ENCODE data around the gene NEBL.

The NEBL gene

DNA sequence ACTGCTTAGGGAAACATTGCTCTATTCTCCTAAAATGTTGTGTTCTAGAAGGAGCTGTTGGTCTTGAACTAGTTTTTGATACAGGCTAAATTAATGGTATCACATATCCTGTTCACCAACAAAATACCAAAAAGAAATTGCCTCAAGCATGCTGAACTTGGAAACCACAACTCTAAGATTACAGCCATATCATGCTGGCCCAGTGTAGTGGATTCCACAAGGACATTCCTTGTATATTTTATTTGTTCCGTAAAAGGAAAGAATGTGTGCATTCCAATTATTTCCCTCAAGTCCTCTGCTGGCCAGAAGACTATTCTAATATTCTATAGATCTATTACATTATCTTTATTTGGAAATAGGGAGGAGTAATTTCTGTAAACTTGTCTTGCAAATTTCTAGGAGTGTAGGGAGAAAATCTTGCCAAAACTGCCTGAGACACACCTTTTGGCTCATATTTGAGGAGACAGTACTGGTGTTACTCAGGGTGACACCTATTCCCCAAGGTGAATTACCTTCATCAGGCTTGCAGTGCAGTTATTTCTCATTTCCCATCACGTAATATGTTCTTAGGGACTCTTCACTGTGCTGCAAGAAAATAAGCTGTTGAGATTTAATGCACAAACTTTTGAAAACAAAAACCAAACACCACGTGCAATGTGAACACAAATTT is 1.9 kb upstream of the NEBL start:
- no peak for DNase-seq

DNA sequence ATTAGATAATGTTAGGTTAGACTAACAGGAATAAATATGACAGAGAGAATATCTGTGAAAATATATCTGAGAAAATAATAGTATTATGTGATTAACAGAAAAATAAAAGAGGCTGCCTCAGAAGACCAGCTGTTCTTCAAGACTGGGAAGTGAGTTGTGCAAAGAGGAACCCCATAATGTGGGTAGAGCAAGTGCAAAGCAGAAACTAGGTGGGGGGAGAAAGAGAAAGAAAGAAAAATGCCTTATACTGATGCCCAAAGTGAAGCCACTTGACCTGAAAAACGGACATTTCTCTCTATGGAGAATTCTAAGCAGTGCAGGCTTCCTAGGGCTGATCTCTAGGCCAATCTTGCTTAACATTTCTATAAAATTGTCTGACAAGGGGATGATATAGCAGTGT is 3.8 kb downstream of the NEBL start:
- DNase-seq = no peak

DNA sequence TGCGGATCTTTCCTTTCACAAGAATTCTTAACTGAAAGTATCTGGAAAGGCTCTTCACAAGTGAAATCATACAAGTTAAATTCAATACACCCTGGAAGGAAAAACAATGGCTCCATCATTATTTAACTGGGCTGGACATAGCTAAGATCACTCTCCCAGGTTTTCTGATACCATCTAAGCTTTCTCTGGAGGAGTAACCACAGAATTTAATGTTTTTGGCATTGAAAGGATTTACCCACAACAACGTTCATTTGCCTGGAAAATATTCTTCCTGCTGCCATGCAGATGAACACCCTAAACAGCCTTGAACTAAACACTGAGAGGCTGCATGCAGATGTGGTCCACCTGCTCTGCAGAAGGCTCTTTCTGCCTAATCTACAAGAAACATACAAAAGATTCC is 4.3 kb downstream of the NEBL start:
- DNase-seq = no peak

DNA sequence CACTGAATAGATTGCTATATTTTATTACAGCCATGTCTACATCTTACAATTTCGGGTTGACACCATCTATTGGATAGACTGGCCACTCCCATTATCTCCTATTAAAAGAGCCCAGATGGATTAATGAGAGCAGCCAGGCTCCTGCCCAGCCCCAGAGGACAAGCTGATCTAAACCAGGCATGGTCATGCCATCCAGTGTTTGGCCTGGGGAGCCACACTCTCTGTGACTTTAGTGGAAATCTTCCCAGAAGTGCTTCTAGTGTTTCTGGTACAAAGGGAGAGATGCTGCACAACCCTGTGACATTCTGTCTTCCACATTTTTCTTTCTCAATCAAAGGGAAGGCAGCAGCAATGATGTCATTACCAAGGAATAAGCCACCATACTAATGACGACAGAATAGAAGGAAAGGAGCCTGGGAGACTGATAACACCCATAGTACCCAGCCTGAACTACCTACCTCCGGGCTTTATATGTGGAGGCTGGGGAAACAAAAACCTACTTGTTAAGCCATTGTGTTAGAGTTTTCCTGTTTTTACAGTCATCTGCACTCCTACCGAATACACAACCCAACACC is 5.0 kb downstream of the NEBL start:
- no peak for DNase-seq

DNA sequence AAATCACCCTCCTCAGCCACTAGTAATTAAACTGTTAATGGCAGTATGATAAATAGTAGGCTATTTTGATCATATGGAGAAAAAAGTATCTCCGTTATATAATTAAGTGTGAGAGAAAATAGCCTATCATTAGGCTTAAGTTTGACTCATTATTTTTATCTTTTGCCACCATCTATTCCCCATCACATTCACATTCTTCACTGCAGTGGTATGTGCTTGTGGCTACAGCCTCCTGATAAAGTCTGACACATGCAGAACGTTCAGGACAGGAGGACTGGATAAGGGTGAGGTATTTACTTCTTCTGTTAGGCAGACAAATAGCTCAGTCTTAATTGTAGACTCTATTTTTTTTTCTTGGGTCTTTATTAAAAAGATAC is 5.8 kb downstream of the NEBL start:
- DNase-seq = no peak

DNA sequence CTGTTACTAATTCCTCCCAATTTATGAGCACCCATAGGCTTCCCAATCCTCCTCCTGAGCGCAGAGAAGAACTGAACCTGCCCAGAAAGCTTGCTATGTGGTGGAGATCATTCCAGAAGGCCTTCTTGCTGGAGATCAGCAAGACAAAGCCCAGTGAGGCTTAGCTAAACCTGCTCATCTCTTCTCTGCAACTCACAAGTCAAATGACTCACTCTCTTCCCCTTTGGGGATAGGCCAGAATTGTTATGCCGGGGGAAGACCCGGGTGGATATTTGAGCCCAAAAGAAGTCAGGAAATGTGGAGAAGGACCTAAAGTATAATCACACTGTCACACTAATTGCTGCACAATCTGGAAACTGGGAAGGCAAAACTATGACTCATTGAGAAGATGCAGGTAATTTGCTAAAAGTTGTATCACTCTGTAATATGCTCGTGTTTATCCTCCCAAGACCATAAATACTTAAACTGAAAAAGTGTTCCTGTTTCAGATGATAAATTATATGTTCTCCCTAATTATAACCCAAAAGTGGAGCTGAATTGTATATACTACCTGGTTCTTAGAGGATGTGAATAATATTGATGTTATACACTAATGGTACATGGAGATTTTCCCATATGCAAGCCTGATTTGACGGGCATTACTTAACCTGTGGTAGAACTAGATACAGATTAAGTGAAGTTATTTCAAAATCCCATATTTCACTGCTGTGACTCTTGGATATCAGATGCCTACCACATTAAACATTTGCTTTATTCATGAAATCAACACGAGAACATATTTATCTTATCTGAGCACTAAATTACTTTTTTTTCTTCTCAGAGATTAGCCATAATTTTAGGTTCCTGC is 6.4 kb downstream of the NEBL start:
- no peak for DNase-seq

DNA sequence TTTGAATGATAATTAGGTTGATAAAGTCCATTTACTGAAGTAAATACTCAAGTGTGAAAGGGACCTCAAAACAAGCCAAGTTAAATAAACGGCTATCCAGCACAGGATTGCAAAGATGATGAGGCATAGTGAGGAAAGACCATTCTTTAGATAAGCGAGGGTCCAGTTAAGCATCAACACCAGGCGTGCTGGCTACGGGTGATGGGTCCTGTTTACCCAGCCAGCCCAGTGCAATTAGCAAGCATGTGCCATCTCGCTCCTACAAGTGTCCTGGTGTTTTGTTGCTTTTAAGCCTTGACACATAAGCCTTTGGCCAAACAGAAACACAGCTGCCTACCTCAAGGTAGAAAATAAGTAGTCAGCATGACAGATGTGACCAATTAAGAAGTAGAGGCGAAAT is 7.1 kb downstream of the NEBL start:
- peak; percentile 5 for DNase-seq

DNA sequence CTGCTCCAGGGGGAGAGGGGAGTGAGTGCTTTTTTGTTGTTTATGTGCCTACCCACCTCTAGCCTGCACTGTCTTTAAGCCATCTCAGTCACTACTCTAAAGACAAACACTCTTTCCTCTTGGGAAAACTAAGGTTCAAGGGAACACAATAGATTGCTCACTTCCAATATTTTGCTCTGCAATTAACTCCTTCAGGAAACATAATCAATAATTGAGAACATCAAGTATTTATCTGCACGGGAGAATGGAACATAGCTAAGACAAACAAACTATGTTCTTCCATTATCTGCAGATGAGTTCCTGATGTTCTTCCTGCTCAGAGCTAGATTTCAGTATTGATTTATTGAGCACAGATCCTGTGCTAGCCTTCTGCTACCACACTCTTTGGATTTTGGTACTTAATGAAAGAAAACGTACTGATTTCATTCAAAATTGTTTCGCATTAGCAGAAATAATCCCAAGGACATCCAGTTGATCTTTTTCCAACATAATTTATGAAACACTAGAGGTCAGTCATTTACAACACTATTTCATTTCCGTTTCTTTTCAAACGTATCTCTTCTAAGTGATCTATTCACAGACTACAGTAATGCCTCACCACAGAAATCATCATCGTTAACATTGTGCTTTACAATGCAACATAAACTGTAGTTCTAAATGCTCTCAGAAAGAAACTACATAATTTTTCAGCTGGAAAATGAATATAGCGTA is 8.3 kb downstream of the NEBL start:
- DNase-seq = no peak

DNA sequence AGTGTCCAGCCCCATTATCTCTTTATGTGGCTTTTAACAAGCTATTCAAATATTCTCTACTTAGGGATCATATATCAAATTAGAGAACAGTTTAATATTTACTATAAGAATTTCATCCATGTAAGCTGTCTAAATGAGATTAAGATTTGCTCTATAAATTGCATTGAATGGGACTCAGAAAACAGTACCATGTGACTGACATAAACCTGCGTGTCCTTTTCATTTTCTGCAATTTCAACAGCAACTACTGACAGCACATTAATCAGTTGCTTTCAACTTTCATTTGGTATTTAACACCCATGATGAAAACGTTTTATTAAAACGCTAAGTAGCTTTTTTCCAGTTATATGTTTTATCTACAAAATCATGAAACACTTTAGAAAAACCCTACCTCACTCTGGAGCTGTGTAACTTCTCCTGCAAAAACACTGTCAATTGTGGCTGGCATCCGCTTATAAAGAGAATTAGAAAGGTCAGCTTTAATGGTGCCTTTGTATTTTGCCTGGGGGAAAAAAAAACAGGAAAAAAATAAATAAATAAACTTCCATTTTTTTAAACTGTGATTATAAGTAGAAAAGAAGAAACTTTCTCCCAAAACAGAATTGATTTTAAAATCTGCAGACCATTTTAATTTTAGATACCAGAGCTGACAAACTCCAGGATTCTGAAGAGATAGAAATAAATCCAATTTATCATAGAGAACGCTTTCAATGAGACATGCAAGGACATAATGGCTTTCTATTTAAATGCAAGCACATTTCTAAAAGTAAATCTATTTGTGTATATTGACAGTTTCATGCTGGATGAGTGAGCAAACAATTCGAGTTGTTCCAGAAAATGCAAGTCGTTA is 9.2 kb downstream of the NEBL start:
- DNase-seq = no peak

DNA sequence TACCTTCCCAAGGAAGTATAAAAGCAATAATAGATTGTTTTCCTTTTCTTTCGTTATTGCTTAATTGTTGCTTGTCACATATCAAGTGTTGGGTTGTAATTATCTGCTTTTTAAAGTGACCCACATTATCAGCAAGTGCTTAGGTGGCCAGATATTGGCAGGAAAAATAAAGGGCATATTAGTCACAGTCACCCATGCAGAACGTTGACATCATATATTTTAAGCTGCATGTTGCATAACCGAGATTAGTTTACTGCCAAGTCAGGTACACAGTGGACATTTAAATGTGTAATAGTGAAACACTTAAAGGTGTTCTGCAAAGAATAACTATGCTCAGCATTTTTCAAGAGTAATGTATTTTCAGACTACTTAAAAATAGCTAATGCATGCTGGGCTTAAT is 11.4 kb downstream of the NEBL start:
- DNase-seq = peak; percentile 27

DNA sequence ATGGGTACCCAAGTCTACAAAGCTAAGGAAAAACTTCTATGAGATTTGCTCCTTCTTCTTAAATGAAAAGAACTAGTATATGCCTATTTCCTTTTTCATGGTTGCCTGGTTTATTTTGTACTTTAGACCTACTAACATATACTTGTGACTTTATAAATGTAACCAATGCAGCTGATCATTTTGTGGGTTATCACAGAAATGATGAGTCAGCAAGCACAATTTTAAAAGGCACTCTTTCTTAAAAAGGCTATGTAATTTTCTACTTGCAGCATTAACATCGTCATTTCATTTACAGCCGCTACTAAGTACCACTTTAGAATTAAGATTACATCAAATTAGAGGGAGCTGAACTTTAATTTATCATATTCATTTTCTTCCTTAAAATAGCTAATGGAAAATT is 13.6 kb downstream of the NEBL start:
- no peak for DNase-seq

DNA sequence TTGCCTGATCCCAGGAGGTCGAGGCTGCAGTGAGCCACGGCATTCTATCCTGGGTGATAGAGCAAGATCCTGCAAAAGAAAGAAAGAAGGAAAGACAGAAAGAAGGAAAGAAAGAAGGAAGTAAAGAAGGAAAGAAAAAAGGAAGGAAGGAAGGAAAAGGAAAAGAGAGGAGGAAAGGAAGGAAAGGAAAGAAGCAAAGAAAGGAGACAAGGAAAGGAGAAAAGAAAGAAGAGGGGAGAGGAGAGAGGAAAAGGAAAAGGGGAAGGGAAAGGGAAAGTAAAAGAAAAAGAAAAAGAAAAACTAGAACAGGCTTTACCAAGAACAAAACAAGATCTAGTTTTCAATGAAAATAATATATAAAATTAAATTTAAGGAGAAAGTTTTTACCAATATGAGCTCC is 15.0 kb downstream of the NEBL start:
- no peak for DNase-seq

DNA sequence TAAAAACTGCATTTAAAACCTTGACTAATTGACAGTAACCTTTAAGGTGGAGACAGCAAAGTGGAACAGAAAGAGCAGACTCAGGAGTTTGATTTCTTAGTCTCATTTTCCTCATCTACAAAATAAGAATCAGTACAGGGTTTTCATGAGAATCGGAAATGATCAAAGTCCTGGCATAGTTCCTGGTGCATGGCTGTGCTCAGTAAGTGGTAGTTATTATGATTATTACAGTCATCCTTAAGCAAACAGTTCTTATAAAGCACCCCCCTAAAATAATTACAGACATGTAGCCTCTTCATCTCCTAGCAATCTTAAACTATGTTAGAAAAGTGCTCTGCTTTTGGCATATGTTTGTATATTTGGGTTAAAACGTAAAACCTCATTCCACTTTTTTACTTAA is 18.0 kb downstream of the NEBL start:
- DNase-seq = no peak

DNA sequence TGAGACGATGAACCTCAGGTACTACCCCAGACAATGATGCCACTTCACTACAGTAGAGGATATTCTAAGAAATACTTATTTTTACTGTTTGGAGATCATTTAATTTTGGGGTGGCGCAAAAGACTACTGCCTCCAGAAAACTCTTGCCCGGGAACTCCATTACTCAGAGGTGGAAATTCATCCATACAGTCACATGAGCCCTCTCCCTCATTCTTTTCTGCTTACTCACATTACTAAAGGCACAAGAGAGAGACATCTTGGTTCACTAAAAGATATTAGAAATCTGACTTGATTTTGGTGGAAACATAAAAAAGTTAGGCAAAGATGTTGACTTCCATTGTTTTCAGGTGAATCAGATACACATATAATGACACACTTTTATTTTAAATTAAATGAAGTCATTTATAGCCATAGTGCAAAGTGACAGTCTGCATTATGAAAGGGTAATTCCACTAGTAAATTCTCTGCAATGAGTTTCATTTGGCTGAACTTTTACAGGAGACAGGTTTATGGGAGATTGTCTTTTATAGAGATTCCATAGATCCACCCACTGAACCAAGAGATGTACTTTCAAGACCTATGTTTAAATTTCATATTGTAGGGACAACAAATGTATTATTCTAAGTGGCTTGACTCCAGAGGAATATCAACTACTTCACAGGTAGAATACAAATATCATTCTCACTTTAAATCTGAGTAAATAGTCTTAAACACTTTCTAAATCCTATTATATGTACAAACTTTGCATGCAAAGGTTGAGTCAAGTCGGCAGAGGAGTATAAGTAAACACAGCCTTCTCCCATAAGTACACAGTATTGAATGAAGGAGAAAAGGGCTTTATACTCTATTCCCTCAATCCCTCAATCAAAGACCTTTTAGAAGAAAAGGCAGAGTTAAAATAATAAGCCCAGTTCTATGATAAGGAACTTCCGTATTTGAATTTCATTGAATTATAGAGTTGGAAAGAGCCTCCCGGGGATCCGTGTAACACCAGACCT is 18.8 kb downstream of the NEBL start:
- DNase-seq = no peak

DNA sequence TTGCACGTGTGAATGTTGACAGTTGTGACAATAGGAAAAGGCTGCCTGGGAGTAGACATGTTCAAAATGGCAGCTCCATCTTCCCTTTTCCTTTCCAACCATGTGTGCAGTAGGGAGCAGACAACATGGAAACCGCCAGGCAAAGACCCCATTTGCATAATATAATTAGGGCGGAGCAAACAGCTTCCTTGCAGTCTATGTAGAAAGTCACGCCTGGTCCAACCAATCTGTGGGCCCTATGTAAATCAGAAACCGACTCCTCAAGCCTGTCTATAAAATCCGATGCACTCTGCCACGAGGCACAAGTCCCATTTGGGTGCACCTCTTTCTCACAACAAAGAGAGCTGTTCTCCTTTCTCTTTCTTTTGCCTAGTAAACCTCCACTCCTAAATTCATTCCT is 19.6 kb downstream of the NEBL start:
- no peak for DNase-seq

DNA sequence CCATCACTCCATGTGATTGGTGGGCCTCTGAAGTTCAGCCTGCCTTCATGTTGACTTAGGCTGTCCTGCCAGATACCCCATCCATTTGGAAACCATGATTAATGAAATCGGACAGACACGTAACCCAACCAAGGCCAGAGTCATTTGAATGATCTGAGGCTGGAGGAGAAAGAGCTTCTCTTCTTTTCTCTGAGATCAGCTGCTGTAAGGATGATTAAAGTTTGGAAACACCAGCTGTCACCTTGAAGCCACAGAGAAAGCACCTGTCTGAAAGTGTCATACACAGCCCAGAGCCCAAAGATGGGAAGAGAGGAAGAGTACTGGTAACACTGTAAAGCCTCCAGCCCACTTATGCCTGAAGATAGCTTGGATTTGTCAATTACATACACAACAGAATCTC is 22.9 kb downstream of the NEBL start:
- no peak for DNase-seq

DNA sequence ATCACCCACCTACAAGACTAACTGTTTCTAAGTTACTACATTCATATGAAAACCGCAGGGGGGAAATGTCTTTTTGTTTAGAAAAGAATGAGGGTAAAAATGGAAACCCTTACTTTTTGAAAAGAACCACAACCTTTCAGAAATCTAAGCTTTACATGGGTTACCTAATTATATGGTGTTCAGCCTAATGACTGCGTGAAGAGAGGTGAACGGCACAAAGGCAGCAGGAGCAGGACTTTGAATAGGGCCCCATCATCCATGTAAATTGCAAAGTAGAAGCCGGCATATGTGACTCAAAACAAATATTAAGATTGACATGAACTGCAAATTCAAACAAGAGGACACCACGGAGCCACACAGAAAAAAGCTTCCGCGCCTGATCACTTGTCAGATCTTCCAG is 25.1 kb downstream of the NEBL start:
- DNase-seq = no peak

DNA sequence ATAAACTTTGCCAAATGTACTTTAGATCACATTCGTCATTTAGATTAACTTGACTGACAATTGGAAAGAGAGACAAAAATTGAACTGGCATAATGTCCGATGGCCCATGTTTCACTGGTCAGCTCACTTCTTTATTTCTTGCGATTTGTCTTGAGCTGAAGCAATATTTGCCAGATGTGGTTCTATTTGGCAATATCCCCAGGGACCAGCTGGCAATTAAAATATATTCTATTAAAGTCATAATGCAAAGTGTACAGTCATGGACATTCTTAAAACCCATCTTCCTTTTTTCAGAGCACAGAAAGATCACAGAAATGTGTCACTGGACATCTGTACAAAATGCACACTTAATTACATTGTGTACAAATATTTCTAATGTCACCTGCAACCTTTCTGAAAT is 26.3 kb downstream of the NEBL start:
- no peak for DNase-seq

DNA sequence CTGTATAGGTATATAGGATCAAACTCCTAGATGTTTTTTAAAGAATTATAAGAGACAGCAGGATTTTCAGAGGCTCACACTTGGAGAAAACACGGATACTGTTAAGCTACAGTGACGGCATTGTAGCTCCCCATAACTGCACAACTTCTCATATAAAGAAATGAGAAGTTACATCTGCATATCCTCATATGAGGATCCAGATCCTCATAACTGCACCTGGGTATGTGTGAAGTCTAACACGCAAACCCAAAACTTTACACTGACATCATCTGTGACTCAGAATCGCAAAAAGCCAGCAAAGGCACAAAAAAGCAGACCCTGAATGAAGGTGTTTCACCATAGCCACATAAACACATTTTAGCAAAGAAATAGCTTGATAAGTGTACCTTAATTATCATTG is 34.1 kb downstream of the NEBL start:
- DNase-seq = no peak

DNA sequence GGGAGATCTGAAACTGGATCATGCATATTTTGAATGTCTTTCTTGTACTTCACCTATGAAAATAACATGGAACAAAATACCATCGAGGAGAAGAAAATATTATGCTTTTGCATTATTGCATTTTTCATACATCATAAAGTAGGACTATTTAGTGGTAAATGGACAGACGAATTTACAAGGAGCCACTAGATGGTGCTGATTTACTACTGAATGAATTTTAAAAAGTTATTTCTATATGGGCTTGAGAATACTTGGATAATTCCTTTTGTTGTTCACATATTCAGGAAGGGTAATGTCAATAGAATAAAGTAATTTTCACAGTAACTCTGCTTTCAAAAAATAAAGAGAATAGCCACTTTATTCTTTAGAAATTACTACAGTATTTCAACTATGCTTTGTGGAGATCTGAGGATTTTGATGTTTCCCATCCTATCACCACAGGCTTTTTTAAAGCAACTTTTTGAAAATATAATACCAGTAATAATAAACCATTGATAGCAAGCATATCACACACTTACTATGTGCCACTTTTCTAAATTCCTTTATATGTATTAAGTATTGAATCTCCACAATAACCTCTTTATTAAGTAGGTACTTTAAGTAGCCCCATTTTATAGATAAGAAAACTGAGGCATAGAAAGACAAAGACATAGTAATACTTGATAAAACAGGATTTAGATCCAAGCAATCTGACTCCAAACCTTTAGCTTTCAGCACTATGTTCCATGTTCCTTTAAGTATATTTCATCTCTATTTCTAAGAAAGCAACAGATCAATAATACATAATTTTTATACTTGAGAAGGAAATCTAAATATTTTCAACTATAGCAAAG is 38.6 kb downstream of the NEBL start:
- DNase-seq = no peak

DNA sequence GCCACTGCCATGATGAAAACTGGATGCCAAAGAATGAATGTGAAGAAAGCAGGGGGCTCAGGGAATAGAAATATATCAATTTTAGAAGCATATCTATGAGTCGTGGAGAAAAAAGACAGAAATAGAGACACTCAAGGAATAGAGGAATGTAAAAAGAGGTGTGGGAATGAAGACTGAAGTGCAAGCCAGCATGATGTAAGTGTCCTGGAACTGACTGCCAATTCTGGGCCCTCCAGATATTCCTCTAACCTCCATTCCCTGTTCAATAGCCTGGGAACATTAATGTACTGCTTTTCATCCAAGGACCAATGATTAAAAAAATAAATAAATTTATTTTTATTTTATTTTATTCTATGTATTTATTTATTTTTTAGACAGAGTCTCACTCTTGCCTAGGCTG is 40.6 kb downstream of the NEBL start:
- DNase-seq = no peak

All from NCI-H2029 (cell line).